ENCODE data around the gene PCCA.
A peak's percentile ranks its signal among the peaks of the same experiment; 100 is the strongest.
"Not testable (repeated sequence)": the region's sequence is repeated elsewhere in the genome, so short reads cannot be mapped to it uniquely, and the experiment has no call there.

PCCA gene

GRCh38 chr13:100362371-100362770 is 273.5 kb downstream of the PCCA start:
- no peak for DNase-seq
- TF ChIP-seq GATA1 (IDR thresholded peaks at IDR 0.05; ENCODE audit: low read depth, low read length) (no peak), POLR2A (IDR thresholded peaks at IDR 0.05; ENCODE audit: low read length) (no peak)

GRCh38 chr13:100362781-100363180 is 273.9 kb downstream of the PCCA start:
- DNase-seq = no peak
- no peak for TF ChIP-seq GATA1 (IDR thresholded peaks at IDR 0.05; ENCODE audit: low read depth, low read length)
- TF ChIP-seq POLR2A (IDR thresholded peaks at IDR 0.05; ENCODE audit: low read length) = no peak

DNA sequence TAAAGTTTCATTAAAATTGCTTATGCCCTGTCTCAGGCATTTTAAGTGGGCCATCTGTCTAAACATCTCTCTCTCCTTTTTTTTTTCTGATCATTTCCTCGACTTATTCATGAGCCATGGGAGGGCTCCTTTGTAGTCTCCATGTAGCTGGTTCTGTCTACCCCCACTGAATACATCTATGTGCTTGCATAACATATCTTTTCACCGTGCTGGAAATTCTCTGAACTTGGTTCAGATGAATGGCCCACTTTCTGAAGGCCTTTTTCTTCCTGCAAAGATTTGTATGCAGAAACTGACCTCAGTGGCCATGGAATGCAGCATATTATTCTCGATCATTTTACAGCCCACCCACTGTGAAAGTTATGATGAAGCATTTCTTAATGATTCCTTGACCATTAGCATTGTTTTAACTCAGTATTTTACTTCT is 274.4 kb downstream of the PCCA start:
- TF ChIP-seq GATA1 (IDR thresholded peaks at IDR 0.05; ENCODE audit: low read depth, low read length) (no peak), POLR2A (IDR thresholded peaks at IDR 0.05; ENCODE audit: low read length) (no peak)
- no peak for DNase-seq

DNA sequence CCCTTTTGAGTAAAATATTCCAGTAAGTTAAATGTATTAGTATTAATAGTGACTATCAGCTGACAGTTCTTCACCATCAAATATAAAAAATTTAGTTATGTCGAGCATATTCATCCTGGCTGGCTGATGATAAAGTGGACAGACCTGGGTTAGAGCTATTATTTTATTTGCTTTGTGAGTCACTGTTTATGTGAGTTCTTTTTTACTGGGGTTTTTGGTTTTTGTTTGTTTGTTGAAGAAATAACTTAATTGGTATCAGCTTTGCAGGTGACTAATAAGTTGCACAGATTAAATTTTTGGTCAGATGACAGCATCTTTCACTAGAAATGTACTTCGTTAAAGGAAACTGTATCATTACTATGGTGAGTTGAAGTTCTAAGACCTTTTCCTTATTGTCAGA is 275.0 kb downstream of the PCCA start:
- DNase-seq = no peak
- TF ChIP-seq POLR2A (IDR thresholded peaks at IDR 0.05; ENCODE audit: low read length) (no peak), GATA1 (IDR thresholded peaks at IDR 0.05; ENCODE audit: low read depth, low read length) (no peak)

GRCh38 chr13:100364591-100364990 is 275.7 kb downstream of the PCCA start:
- no peak for TF ChIP-seq GATA1 (IDR thresholded peaks at IDR 0.05; ENCODE audit: low read depth, low read length)
- no peak for TF ChIP-seq POLR2A (IDR thresholded peaks at IDR 0.05; ENCODE audit: low read length)

DNA sequence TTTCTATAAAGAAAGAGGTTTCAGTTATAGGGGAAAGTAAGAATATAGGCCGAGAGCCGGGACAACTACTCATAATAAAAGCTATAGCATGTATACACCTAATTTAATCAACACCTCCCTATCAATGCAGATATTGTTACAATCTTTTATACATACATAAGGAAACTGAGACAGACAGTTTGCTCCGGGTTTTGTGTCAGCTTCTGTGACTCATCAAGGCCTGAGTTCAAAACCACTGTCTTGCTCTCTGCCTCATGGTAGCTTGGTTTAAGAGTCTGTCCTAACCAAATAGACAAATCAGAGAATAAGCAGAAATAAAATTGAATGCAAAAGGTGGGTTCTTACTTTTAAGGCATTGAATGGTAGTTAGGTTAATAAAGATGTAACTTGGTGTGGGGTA is 276.8 kb downstream of the PCCA start:
- TF ChIP-seq POLR2A (IDR thresholded peaks at IDR 0.05; ENCODE audit: low read length) = no peak
- TF ChIP-seq GATA1 (IDR thresholded peaks at IDR 0.05; ENCODE audit: low read depth, low read length) = no peak
- no peak for DNase-seq

More at GRCh38 chr13:100364591-100364990, 275.7 kb downstream of the PCCA start:
- no peak for DNase-seq

DNA sequence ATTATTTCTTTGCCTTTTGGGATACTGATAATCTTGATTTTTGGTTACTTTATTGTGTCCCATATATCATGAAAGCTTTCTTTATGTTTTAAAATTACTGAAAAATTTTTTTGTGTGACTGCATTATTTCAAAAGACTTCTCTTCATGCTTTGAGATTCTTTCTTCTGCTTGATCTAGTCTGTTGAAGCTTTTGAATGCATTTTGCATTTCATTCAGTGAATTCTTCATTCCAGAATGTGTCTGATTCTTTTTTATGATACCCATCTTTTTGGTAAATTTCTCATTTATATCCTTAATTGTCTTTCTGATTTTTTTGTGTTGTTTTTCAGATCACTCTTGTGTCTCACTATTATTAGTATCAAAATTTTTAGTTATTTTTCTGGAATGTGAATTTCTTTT is 289.6 kb downstream of the PCCA start:
- no peak for DNase-seq
- TF ChIP-seq GATA1 (IDR thresholded peaks at IDR 0.05; ENCODE audit: low read depth, low read length) = no peak
- TF ChIP-seq POLR2A (IDR thresholded peaks at IDR 0.05; ENCODE audit: low read length) = no peak

DNA sequence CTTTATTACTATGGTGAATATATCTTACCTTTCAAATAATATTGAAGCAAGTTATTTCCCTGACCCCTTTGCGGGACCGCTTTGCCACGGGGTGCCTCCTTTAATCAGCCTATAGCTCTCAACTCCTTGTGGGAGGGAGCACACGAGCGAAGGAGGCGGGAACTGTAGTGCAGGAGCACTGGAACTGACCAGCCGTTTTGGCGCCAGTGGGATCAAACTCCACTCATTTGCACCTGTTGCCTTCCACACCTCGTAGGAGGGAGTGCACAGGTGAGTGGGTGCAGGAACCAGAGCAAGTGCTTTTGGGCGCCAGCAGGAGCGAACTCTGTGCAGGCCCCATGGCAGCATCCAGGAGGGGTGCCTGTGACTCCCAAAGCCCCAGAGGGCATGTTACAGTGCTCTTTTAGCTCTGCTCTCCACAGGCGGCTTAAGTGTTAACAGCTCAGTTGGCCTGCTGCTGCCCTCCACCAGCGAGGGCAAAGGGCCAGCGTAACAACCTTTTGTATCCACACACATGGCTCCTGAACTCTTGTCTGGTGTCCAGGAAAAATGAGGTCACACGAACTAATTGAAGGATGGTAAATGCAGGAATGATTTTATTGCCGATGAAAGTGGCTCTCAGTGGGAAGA is 292.8 kb downstream of the PCCA start:
- DNase-seq = no peak
- no peak for TF ChIP-seq GATA1 (IDR thresholded peaks at IDR 0.05; ENCODE audit: low read depth, low read length)
- TF ChIP-seq POLR2A (IDR thresholded peaks at IDR 0.05; ENCODE audit: low read length) = no peak

DNA sequence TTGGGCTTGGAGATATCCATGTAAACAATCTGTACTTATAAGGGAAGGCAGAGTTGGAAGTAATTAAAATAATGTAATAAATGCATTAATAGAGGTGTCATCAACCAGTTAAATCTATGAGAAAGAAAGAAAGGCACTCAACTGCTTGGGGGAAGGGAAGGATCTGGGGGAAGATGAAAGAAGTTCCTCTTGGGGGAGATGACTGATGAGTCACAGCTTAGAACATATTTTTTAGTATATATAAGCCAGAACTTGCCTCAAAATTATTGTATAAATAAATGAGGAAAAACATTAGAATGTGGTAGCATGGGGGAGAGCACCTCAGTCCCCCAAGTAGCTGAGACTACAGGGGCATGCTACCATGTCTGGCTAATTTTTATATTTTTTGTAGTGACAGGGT is 293.9 kb downstream of the PCCA start:
- TF ChIP-seq GATA1 (IDR thresholded peaks at IDR 0.05; ENCODE audit: low read depth, low read length) = no peak
- TF ChIP-seq POLR2A (IDR thresholded peaks at IDR 0.05; ENCODE audit: low read length) = no peak
- no peak for DNase-seq

- TF ChIP-seq GATA1 (IDR thresholded peaks at IDR 0.05; ENCODE audit: low read depth, low read length) (no peak), POLR2A (IDR thresholded peaks at IDR 0.05; ENCODE audit: low read length) (no peak)
- no peak for DNase-seq
These were observed 298.5 kb downstream of the PCCA start for GRCh38 chr13:100387416-100387815.

- not testable (repeated sequence) for DNase-seq
These were observed 299.3 kb downstream of the PCCA start for GRCh38 chr13:100388150-100388549.

DNA sequence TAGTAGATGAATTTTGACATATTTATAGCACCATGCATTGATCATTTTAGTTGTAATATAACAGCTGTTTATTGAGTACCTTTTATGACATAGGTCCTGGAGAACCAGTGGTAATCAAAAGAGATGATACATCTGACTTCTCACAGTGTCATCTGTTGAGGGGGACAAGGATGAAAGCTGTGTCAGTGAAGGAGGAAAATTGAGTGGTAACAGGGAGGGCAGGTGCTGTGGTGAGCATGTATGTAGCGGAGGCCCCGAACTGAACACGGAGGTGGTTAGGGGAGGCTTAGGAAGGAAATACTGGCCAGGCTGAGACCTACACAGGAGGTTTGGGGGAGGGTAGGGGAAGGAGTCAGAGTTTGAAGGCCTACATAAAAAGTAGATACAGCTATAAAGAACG is 300.0 kb downstream of the PCCA start:
- DNase-seq = no peak
- TF ChIP-seq POLR2A (IDR thresholded peaks at IDR 0.05; ENCODE audit: low read length) = no peak
- no peak for TF ChIP-seq GATA1 (IDR thresholded peaks at IDR 0.05; ENCODE audit: low read depth, low read length)

GRCh38 chr13:100389617-100390016 is 300.7 kb downstream of the PCCA start:
- DNase-seq = no peak

GRCh38 chr13:100392709-100393630 is 304.1 kb downstream of the PCCA start:
- TF ChIP-seq GATA1 (IDR thresholded peaks at IDR 0.05; ENCODE audit: low read depth, low read length) (no peak), POLR2A (IDR thresholded peaks at IDR 0.05; ENCODE audit: low read length) (no peak)
- DNase-seq = peak; percentile 54 to 83

More at GRCh38 chr13:100389617-100390016, 300.7 kb downstream of the PCCA start:
- no peak for TF ChIP-seq POLR2A (IDR thresholded peaks at IDR 0.05; ENCODE audit: low read length)
- no peak for TF ChIP-seq GATA1 (IDR thresholded peaks at IDR 0.05; ENCODE audit: low read depth, low read length)

Data from erythroblast (primary cell).